MCF 10A (cell line): ENCODE measurements around the gene NRROS. TPM values are rescaled to one million over a fixed set of nuclear protein-coding genes. Genes with fewer than 3 reads are reported as not detected.

Experiments used
- BruUV-seq: library from RNA; stranded (reverse); fragments of 400-500 nt; replicated peaks from 2 replicates; lab custom pipeline; 2021; lab: Mats Ljungman, UMichigan
- CTCF ChIA-PET: fragments of 300-600 bp; sonication (Branson Sonifier 250); formaldehyde crosslinking; extraction: SDS; loops from one replicate; lab custom pipeline; 2021; ENCODE audit warnings: antibody characterized with exemption, inconsistent platforms; lab: Yijun Ruan, JAX
- POLR2A ChIA-PET: fragments of 300-600, 350-650 bp; sonication (Branson Sonifier 250); formaldehyde crosslinking; extraction: SDS; loops from one replicate; lab custom pipeline; 2020; ENCODE audit warnings: antibody characterized with exemption, inconsistent platforms; lab: Yijun Ruan, JAX
- DNase-seq: peaks from one replicate; pipeline ENCODE4 v3.0.0-alpha.2; 2018; ENCODE audit not compliant: unreplicated experiment
- H3K27ac Mint-ChIP-seq: one replicate; pipeline ENCODE4 v1.8.0; 2022; ENCODE audit warnings: mild to moderate bottlenecking, low read depth, mixed read lengths; ENCODE audit not compliant: unreplicated experiment
- H3K27me3 Mint-ChIP-seq: one replicate; pipeline ENCODE4 v1.8.0; 2022; ENCODE audit warnings: mixed read lengths; ENCODE audit not compliant: insufficient read depth, unreplicated experiment
- H3K36me3 Mint-ChIP-seq: one replicate; pipeline ENCODE4 v1.8.0; 2022; ENCODE audit warnings: mild to moderate bottlenecking, moderate library complexity, mixed read lengths; ENCODE audit not compliant: insufficient read depth, unreplicated experiment
- H3K4me1 Mint-ChIP-seq: one replicate; pipeline ENCODE4 v1.8.0; 2022; ENCODE audit warnings: mixed read lengths; ENCODE audit not compliant: insufficient read depth, unreplicated experiment
- H3K4me3 Mint-ChIP-seq: one replicate; pipeline ENCODE4 v1.8.0; 2022; ENCODE audit warnings: mild to moderate bottlenecking, moderate library complexity, mixed read lengths; ENCODE audit not compliant: unreplicated experiment
- H3K9me3 Mint-ChIP-seq: one replicate; pipeline ENCODE4 v1.8.0; 2022; ENCODE audit warnings: mixed read lengths; ENCODE audit not compliant: unreplicated experiment
- CTCF ChIP-seq: fragments of 200-600 bp; IDR thresholded peaks from one replicate; pipeline ENCODE4 v1.8.0; 2022; ENCODE audit warnings: antibody characterized with exemption, mild to moderate bottlenecking; ENCODE audit not compliant: unreplicated experiment
- intact Hi-C: fragments of 100-400 bp; cut with micrococcal nuclease; formaldehyde crosslinking; loops from 2 replicates; pipeline ENCODE4 v1.14.1; 2022
- total RNA-seq: library from RNA; stranded (reverse); gene quantifications from 2 replicates; pipeline ENCODE4 v1.2.3, GENCODE V29; 2022

The NRROS gene
- total RNA-seq, 1 experiment from 2014 or later: not detected

- intact Hi-C loops: no loop called here
- no peak overlapping the region for H3K4me3 Mint-ChIP-seq
- no peak for DNase-seq
- ChIA-PET CTCF (interaction anchor here (0.6 kb wide), 1 partner anchor 1917 kb away, joined by 3 read pairs; no protein-coding TSS in a partner anchor), POLR2A (interaction anchor here (1.6 kb wide), 1 partner anchor 11 kb away, joined by 4 read pairs; no protein-coding TSS in a partner anchor)
- no peaks in the 10 kb centered on the region for H3K9me3 Mint-ChIP-seq
- BruUV-seq: no TSS peak
- no peak for TF ChIP-seq CTCF
- H3K36me3 Mint-ChIP-seq: no peaks in the 10 kb centered on the region
- no peaks in the 10 kb centered on the region for H3K4me1 Mint-ChIP-seq
- no peaks in the 10 kb centered on the region for H3K27me3 Mint-ChIP-seq
- H3K27ac Mint-ChIP-seq: no peak overlapping the region
Observed at GRCh38 chr3:196620161-196620604, 19.3 kb upstream of the NRROS start.

- Mint-ChIP-seq H3K36me3 (no peaks in the 10 kb centered on the region), H3K27ac (no peak overlapping the region), H3K4me1 (no peaks in the 10 kb centered on the region), H3K4me3 (no peak overlapping the region), H3K27me3 (no peaks in the 10 kb centered on the region), H3K9me3 (no peaks in the 10 kb centered on the region)
- ChIA-PET CTCF (interaction anchor here (0.6 kb wide), 1 partner anchor 1917 kb away, joined by 3 read pairs; no protein-coding TSS in a partner anchor), POLR2A (interaction anchor here (0.6 to 1.6 kb wide), 2 partner anchors 11 to 215 kb away, joined by 3 to 4 read pairs; no protein-coding TSS in a partner anchor)
- intact Hi-C loops: no loop called here
- DNase-seq: no peak
- TF ChIP-seq CTCF: no peak
- no TSS peak for BruUV-seq
Observed at GRCh38 chr3:196620684-196621083, 18.8 kb upstream of the NRROS start.

- ChIA-PET CTCF (interaction anchor here (0.7 kb wide), 1 partner anchor 18 kb away, joined by 3 read pairs; no protein-coding TSS in a partner anchor), POLR2A (no interaction called here)
- no peaks in the 10 kb centered on the region for H3K9me3 Mint-ChIP-seq
- H3K4me3 Mint-ChIP-seq: no peak overlapping the region
- no peaks in the 10 kb centered on the region for H3K27me3 Mint-ChIP-seq
- intact Hi-C loops: no loop called here
- TF ChIP-seq CTCF: no peak
- H3K4me1 Mint-ChIP-seq: no peaks in the 10 kb centered on the region
- no peak overlapping the region for H3K27ac Mint-ChIP-seq
- no peaks in the 10 kb centered on the region for H3K36me3 Mint-ChIP-seq
- DNase-seq: no peak
- BruUV-seq: no TSS peak
Observed at GRCh38 chr3:196621611-196622010, 17.9 kb upstream of the NRROS start.

- Mint-ChIP-seq H3K4me3 (no peak overlapping the region), H3K27ac (no peak overlapping the region), H3K9me3 (no peaks in the 10 kb centered on the region), H3K27me3 (no peaks in the 10 kb centered on the region), H3K4me1 (no peaks in the 10 kb centered on the region), H3K36me3 (no peaks in the 10 kb centered on the region)
- ChIA-PET POLR2A (no interaction called here), CTCF (interaction anchor here (1.8 kb wide), 1 partner anchor 61 kb away, joined by 5 read pairs; no protein-coding TSS in a partner anchor)
- intact Hi-C loops: no loop called here
- no TSS peak for BruUV-seq
- TF ChIP-seq CTCF: no peak
- no peak for DNase-seq
Observed at GRCh38 chr3:196624067-196624790, 15.3 kb upstream of the NRROS start.
